OCI-LY1 (cell line): ENCODE data around the gene CAMTA1.

Experiments
- CTCF ChIP-seq: fragments of 200-600 bp; sonication (generic), shearing (Covaris generic); IDR thresholded peaks from 2 replicates; pipeline ENCODE4 v1.5.1; 2017; ENCODE audit warnings: mild to moderate bottlenecking, antibody characterized with exemption, low read length, moderate library complexity, mixed read lengths
- EZH2 ChIP-seq: fragments of 200-600 bp; sonication (generic), shearing (Covaris generic); IDR thresholded peaks from 2 replicates; pipeline ENCODE4 v1.8.0; 2017; ENCODE audit warnings: borderline replicate concordance, mixed run types, mild to moderate bottlenecking, antibody characterized with exemption, low read length, moderate library complexity, mixed read lengths

DNA sequence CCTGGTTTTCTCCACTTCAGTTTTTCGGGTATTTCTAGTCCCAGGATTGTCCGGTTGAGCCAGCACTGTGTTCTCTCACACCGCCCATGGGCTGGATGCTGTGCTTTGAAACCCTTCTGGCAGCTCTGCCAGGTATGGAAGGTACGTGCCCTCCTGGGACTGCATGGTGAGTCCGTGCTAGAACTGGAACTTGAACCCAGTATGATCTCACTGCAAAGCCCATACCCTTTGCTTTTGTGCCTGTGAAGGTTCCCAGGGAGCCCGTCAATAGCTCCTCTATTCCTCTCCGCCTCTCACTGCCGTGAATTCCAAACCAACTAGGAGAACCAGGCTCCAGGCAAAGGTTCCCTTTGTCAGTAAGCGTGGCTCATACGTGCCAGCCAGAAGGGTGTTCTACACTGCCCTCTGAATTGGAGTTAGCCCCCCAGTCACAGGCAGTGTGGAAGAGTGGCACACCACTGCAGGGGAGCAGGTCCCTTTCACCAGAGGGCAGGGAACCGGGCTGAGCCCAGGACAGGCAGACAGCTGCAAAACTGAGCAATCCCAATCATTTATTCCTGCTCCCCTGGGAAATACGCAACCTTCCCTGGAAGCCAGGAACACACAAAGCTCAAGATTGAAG, 310.2 kb downstream of the CAMTA1 start:
- TF ChIP-seq CTCF (no peak), EZH2 (no peak)
